GM18870 (cell line): ENCODE measurements around the gene ZNF133.
A peak's percentile ranks its signal among the peaks of the same experiment; 100 is the strongest.
"Not testable (repeated sequence)": the region's sequence is repeated elsewhere in the genome, so short reads cannot be mapped to it uniquely, and the experiment has no call there.

Experiments used
- ATAC-seq: cut with Tn5 transposase; IDR thresholded peaks from one replicate; pipeline ENCODE4 v1.9.1; 2021; ENCODE audit warnings: moderate library complexity; ENCODE audit not compliant: unreplicated experiment

The ZNF133 gene

DNA sequence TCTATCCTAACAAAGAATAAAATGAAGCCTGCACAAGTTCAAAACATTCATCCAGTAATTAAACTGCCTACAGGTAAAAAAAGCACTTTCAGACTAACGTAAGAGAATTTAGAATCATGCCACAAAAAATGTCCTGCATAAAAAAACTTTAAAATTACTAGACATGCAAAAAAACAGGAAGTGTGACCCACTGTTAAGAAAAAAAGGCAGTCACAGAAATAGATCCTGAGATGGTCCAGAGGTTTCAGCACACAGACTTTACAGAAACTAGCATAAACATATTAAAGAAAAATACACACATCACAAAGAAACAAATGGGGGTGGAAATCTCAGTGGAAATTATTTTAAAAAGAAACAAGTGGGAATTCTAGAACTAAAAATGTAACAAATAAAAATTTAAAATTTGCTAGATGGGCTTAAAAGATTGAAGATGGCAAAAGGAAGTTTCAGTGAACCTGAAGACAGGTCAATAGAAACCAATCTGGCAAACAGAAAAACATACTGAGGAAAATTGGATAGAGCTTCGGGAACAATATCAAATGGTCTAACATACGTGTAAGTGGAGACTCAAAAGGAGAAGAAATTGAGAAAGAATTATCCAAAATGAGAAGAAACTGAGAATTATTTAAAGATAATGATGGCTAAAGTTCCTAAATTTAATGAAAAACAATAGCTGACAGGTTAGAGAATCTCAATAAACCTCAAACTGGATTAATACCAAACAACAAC, 3.4 kb upstream of the ZNF133 start:
- ATAC-seq, result no peak

DNA sequence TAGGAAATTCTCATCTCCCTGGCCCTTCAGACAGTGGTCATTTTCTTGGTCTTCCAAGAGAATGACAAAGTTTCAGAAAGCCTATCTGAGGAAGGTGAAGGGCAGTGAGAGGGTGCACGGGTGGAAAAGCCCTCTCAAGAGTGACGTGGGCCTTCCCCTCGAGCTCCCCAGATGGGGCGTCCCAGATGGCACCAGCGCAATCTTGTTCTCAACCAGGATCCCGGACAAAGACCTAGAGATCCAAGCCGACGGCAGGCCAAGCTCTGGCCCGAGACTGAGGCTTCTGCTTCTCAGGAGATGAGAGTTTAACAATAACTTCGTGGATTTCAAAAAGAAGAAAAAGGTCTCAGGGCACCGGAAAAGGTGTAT, 797 bp upstream of the ZNF133 start:
- ATAC-seq, result no peak

GRCh38 chr20:18288749-18289267, 481 bp downstream of the ZNF133 start:
- ATAC-seq, result peak; percentile 12

- ATAC-seq, result no peak
Observed at GRCh38 chr20:18289306-18289705, 979 bp downstream of the ZNF133 start.

- ATAC-seq, result no peak
Observed at GRCh38 chr20:18299364-18299763, 11.0 kb downstream of the ZNF133 start.

DNA sequence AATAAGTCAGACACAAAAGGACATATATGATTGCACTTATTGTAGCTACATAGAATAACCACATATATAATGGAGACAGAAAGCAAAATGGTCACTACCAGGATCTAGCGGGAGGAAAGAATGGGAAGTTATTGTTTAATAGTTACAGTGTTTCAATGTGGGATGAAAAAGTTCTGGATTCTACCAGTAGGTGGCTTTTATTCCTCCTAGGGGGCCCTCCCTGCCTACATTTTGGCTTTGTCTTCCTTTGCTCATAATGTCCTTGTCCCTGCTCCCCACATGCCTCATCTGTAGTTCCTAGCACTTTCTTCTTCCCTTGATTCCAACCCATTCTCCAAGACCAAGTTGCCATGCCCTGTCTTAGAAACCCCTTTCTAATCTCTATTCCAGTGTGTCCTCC, 16.3 kb downstream of the ZNF133 start:
- no peak for ATAC-seq

DNA sequence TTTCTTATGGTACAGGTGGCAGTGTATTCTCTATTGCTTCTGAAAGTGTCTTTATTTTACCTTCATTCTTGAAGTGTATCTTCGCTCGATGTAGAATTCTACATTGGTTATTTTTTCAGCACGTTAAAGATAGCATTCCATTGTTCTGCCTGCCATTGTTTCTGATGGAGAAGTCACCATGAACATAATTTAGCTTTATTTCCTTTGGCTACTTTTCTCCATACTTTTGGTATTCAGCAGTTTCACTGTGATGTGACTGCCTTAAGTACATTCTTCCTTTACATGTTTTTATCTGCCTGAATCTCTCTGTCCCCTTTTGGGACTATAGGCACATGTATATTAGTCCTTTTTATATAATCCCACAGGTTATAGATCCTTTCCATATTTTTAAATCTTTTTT, 19.0 kb downstream of the ZNF133 start:
- no peak for ATAC-seq

- no peak for ATAC-seq
Observed at GRCh38 chr20:18310051-18310450, 21.7 kb downstream of the ZNF133 start.

- ATAC-seq, result no peak
Observed at GRCh38 chr20:18310592-18310991, 22.3 kb downstream of the ZNF133 start.

DNA sequence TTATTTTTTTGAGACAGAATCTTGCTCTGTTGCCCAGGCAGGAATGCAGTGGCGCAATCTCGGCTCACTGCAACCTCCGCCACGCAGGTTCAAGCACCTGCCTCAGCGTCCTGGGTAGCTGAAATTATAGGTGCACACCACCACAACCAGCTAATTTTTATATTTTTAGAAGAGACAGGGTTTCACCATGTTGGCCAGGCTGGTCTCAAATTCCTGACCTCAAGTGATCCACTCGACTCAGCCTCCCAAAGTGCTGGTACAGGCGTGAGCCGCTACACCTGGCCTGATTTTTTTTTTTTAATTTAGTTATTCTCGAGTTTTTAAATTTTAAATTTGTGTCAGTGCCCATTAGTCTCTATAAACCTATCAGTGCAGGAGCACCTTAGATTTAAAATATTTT, 24.4 kb downstream of the ZNF133 start:
- ATAC-seq, result no peak

DNA sequence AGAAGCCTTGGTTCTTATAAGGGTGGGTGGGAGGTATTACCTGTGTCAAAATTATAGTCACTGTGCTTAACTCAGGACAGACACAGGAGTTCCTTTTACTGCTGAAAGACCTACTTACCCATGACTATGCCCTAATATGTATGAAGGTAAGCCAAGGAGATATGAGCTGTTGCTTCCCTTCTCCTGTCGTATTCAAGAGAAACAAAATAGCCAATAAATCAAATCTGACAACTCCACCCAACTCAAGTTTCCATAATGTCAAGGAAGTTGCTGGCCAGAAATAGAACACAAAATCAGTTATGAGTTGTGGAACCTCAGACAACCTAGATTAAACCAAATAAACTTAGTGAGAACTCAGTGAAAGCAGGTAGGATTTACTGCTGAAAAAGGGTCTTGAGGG, 25.1 kb downstream of the ZNF133 start:
- no peak for ATAC-seq

DNA sequence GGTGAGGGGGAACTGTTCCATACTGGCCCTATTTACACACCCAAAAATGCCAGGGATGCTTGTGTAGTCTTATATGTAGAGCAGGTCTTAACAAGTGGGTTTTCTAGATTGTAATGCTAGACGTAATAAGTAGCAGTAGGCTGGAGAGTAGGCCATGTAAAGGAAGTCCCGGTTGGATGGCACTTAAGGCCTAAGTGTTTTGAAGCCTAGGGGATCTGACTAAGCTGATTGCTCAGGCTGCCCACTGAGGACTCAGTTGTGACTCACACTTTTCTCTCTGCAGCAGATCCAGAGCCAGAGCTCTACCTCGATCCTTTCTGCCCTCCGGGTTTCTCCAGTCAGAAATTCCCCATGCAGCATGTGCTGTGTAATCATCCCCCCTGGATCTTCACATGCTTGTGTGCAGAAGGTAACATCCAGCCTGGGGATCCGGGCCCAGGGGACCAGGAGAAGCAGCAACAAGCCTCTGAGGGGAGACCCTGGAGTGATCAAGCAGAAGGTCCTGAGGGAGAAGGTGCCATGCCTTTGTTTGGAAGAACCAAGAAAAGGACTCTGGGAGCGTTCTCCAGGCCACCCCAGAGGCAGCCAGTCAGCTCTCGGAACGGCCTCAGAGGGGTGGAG, 26.6 kb downstream of the ZNF133 start:
- ATAC-seq, result no peak

GRCh38 chr20:18316166-18316565, 27.8 kb downstream of the ZNF133 start:
- ATAC-seq, result no peak

- no peak for ATAC-seq
Observed at GRCh38 chr20:18321316-18321715, 33.0 kb downstream of the ZNF133 start.

DNA sequence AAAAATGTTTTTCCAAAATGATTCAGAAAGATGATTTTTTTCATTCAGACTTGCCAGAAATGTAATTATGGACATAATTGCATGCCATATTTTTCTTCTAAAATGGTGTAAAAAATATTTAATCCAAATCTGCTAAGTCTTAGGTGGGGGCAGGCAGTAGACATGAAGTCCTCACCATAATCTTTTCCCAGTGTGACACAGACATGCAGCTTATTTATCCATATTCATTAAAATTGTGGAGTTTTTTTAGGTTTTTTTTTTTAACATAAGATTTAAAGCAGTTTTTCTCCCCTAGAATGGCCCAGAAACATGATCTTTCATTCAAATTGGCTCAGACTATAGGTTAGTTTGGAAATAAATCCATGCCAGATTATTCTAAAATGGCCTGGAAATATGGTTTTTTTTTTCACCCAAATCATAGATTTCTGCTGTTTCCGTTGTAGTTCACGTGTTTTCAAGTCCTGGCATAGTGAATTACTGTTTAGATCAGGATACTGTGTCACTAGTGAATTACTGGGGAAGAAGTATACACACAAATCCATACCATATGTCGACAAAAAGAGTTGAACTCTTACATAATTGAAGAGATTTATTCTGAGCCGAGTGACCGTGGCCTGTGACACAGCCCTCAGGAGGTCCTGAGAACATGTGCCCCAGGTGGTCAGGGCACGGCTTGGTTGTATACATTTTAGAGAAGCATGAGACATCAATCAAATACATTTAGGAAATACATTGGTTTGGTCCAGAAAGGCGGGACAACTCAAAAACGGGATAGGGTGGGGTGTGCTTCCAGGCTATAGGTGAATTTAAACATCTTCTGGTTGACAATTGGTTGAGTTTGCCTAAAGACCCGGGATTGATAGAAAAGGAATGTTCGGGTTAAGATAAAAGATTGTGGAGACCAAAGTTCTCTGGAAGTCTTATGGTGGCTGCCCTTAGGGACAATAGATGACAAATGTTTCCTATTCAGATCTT, 33.9 kb downstream of the ZNF133 start:
- ATAC-seq, result no peak

DNA sequence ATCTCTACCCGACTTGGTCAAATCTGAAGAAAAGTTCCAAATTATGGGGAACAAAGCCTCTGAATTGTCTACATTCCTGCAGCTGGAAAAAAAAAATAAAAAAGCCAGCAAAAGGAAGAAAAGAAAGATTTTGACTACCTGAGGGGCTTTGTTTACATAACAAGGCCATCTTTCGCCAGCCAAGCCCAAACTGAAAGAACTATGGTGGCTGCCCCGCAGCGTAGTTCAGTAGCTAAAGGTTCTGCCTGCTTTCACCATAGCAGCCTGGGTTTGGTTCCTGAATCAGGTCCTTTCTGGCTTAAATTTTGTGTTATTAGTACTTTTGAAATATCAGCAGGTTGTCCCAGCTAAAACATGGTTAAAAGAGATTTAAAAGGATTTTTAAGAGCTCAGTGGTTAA, 35.4 kb downstream of the ZNF133 start:
- ATAC-seq, result no peak

DNA sequence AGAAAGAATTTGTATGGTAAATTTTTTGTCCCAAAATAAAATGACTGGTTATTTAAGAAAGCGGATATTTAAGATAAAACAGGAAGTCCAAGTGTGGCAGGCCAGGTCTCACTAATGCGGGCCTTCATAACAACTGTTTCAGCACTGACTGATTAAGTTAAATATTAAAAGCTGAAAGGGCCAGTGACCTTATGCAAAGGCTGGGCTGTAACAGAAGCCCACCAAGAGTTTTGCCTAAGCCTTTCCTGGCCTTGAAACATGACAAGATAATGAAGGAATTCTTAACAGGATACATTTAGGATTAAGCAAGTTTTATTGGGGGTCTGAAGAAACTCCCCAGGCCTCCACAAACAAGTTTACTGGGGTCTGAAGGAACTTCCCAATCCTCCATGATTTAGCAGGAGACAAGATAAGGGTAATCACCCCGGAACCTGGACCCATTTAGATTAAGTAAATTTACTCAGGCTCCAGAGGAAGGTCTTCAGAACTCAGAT, 36.3 kb downstream of the ZNF133 start:
- ATAC-seq, result no peak

DNA sequence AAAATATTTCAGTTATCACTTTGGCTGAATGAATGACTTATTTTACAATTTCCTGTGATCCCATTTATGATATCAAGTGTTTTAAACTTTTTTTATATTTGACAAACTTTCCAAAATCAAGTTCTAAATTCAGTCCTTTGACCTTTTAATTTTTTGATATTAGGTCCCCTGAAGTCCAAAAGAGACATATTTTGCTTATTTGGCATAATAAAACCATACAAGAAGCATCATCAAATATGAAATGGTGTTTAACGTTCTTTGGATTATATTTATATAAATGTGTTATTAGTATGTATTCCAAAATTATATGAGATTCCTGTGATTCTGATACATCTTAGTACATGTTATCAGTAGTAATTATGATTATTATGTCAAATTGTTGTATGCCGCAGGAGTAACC, 38.7 kb downstream of the ZNF133 start:
- ATAC-seq, result no peak

GRCh38 chr20:18331694-18332093, 43.4 kb downstream of the ZNF133 start:
- no peak for ATAC-seq

DNA sequence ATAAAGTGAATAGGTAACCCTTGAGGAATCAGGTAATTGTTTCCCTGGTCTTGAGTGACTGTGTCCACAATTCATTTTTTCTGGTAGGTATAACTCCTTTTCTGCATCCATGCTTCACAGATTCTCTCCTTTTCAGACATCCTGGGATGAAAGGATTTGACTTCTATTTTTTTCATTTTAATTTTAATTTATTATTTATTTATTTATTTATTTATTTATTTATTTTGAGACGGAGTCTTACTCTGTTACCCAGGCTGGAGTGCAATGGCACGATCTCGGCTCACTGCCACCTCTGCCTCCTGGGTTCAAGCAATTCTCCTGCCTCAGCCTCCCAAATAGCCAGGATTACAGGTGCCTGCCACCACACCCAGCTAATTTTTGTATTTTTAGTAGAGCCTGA, 61.4 kb downstream of the ZNF133 start:
- not testable (repeated sequence) for ATAC-seq

DNA sequence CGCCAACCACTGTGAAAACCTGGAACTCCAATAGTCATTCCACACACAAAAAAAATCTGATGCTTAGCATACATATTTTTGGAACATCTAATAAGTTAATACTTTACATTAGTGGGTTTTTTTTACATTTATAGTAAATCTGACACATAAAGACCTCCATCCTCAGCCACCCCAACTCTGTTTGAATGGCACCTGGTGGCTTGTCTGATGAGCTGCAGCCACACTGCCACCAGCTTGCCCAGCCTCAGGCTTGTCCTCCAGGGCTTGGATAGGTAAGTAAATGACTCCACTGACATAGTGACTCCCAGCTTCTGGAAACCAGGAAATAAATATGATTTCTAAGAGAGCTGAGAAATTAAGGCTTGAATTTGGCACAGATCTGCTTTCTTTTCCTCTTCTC, 71.5 kb downstream of the ZNF133 start:
- no peak for ATAC-seq
